Tibial nerve (tissue), 3 donors: ENCODE data around the gene ASIC2.

ENCODE experiments used
- POLR2A ChIP-seq, 2 donors: fragments of 450-650 bp; IDR thresholded peaks; one replicate each; pipeline ENCODE4 v1.6.1; 2017; ENCODE audit warnings: antibody characterized with exemption in 2 of 2, mild to moderate bottlenecking in 2 of 2, moderate library complexity in 2 of 2
- TF ChIP-seq, protein P1 (sequence below), 5 experiments: fragments of 200-600 bp in 3 of 5; fragments of 450-650 bp in 2 of 5; sonication (generic) in 3 of 5; IDR thresholded peaks; one replicate each; pipeline ENCODE4 v1.5.1; 2016 to 2019; ENCODE audit warnings: antibody characterized with exemption in 5 of 5, mild to moderate bottlenecking in 3 of 5, moderate library complexity in 2 of 5

- TF ChIP-seq, protein P1, sequence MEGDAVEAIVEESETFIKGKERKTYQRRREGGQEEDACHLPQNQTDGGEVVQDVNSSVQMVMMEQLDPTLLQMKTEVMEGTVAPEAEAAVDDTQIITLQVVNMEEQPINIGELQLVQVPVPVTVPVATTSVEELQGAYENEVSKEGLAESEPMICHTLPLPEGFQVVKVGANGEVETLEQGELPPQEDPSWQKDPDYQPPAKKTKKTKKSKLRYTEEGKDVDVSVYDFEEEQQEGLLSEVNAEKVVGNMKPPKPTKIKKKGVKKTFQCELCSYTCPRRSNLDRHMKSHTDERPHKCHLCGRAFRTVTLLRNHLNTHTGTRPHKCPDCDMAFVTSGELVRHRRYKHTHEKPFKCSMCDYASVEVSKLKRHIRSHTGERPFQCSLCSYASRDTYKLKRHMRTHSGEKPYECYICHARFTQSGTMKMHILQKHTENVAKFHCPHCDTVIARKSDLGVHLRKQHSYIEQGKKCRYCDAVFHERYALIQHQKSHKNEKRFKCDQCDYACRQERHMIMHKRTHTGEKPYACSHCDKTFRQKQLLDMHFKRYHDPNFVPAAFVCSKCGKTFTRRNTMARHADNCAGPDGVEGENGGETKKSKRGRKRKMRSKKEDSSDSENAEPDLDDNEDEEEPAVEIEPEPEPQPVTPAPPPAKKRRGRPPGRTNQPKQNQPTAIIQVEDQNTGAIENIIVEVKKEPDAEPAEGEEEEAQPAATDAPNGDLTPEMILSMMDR (IDR thresholded peaks at IDR 0.05): no peak
- no peak for TF ChIP-seq POLR2A (IDR thresholded peaks at IDR 0.05)
These were observed 317.0 kb downstream of the ASIC2 start for GRCh38 chr17:32976131-32976530.
